Measurements from ENCODE around the gene CFL1.

DNA sequence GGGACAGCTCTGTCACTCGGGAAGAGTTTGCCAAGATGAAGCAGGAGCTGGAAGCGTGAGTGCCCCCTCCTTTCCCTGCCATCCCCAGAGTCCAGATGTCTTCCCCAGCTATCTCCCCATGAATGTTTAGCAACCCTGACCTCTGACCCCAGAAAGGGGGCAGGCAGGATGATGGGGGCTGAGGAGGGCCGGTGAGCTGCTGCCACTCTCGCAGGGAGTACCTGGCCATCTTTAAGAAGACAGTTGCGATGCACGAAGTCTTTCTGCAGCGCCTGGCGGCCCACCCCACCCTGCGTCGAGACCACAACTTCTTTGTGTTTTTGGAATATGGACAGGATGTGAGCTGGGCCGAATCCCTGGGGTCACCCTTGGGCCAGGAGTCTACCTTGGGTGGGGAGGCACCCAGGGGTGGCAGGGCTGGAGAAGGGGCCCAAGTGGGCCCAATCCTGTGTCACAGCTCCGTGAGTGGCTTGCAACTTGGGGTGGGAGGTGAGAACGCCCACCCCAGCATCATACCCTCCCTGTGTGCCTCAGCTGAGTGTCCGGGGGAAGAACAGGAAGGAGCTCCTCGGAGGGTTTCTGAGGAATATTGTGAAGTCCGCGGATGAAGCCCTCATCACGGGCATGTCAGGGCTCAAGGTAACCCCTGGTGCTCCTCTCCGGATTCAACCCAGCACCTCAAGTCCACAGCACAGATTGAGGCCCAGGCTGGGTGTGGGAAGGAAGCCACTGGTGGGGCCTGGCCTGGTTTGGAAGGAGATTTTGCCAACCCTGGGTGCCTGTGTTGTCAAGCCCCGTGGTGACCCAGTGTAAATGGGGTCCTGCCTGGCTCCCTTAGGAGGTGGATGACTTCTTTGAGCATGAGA, 7.5 kb downstream of the CFL1 start:
- no peak for TF ChIP-seq EZH2 (IDR thresholded peaks at IDR 0.05)
- TF ChIP-seq POLR2AphosphoS5 (IDR thresholded peaks at IDR 0.05; ENCODE audit: borderline replicate concordance, low read depth, low read length): no peak

Measured in SK-N-MC (cell line).